GM19035 (cell line): ENCODE results near the gene SLX4IP.
"Not testable (repeated sequence)": the region's sequence is repeated elsewhere in the genome, so short reads cannot be mapped to it uniquely, and the experiment has no call there.

Experiments used
- ATAC-seq: cut with Tn5 transposase; IDR thresholded peaks from one replicate; pipeline ENCODE4 v1.9.1; 2021; ENCODE audit not compliant: unreplicated experiment

Gene SLX4IP

GRCh38 chr20:10565922-10566897 lies 131.1 kb downstream of the SLX4IP start:
- no peak for ATAC-seq

DNA sequence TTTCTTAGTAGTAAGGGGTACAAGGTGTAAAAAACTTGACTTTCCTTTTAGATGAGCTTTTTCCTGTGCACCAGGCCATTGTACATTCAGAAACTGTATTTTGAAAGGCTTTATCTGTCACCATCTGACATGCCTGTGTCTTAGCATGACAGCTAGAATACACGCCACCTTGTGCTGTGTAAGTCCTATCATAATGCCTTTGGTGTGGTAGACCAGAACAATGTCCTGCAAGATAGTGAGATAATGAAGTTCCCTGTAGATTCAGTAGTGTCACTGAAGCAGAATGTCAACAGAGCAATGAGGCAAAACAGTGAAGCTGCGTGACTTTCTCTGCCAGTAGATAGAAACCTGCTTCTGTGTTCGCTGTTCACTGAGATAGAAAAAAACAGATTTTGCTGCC lies 132.9 kb downstream of the SLX4IP start:
- no peak for ATAC-seq

DNA sequence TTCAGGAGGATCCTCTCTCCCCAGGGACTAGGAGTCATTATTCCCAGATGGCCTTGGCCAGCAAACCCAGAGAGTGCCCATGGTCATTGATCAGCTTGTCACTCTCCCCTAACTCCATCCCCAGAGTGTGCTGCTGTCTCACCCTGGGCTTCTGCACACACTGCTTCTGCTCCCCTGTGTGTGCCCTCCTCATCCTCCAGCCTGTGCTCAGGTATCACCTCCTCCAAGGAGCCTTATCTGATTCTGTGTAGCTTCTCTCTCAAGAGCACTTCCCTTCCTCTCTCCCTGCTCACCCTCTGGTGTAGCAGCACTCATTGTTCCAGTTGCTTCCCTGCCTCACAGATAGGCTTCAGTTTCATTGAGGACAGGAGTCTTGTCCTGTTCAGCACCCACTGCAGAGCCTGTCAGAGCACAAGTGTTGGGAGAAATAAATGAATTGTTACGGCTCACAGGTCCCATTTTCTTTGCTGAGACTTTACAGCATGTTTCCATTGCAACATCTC lies 136.3 kb downstream of the SLX4IP start:
- ATAC-seq, result no peak

- no peak for ATAC-seq
Measured at GRCh38 chr20:10572853-10573252, 137.7 kb downstream of the SLX4IP start.

DNA sequence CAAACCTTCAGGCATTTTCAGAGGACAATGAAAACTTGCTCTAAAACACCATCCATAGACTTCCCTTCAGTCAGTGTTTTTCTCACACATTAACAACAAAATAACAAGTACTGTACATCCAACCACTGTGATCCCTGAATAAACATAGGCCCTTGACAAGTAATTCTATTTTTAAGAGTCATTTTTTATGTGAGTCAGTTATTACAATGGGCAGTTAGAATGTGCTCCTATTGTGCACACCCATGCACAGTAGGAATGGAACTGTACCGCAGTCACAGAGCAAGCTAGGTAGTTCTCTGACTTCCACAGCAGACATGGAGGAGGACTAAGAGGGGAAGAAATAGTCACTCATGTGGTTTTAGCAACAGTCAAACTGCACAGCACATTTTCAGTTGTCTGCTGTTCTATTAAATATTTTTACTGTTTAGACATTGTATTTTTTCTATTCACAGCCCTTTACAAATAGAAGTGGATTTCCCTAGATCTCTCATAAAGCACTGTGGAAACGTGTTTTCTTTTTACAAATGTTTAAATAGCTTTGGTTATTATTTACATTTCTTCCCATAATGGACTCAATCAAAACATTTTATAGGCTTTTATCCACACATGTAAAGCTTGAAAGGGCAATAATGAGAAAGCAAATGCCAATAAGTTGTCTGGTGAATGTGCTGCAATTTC lies 138.3 kb downstream of the SLX4IP start:
- no peak for ATAC-seq

DNA sequence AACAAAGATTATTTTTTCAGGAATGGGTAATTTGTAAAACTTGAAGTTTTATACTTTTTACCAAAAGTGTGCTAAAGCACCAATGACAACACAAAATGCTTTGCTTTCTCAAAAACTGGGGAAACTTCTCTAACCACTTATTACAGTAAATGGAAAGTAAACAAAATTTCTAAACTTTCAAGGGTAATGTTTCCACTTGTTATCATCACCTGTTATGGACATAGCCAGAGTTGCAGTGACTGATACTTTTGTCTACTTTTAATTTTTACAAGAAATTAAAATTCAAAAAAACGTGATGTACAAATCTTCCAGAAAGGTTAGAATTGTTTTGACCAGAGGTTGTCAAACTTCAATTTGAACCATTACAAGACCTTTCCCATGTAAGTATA lies 138.8 kb downstream of the SLX4IP start:
- no peak for ATAC-seq

DNA sequence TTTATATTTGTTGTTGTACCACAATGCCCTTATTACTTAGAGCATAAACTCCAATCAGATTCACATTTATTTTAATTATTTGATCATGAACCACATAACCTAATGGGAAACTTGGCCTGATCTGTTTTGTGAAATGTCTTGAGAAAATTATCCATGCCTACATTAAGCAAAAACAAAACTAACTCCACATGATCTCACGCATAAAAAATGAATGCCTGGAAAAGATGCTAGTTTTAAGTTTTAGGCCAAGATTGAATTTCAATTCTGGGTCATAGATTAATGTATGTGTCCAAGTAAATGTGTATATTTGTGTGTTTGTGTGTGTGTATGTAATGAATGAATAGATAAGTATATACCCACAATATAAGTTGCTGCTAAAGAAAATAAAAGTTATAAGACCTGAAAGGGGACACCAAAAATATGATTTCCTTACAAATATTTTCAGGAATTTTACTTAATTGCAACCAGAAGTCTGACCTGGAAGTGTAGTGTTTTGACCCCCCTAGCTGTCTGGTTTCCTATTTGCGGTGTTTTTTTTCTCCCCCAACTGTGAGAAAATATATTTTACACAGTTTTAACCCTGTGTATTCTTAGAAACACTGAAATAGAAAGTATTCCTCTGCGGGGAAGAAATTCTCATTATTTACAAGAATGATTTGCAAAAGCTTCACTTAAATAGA lies 141.4 kb downstream of the SLX4IP start:
- ATAC-seq, result no peak

DNA sequence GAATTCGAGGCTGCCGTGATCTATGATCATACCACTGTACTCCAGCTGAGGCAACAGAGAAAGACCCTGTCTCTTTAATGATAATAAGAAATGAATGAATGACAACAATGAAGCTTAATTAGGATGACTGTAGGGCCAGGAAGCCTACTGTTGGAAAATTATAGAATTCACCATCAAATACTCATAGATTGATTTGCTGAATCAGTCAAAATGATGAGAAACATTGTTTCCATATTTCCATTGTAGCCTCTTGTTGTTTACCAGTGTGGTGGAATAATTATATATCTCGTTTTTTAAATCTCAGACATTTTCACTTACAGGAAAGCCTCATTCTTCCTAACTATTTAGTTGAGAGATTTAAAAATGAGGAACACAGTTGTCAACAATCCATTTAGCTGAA lies 142.5 kb downstream of the SLX4IP start:
- no peak for ATAC-seq

DNA sequence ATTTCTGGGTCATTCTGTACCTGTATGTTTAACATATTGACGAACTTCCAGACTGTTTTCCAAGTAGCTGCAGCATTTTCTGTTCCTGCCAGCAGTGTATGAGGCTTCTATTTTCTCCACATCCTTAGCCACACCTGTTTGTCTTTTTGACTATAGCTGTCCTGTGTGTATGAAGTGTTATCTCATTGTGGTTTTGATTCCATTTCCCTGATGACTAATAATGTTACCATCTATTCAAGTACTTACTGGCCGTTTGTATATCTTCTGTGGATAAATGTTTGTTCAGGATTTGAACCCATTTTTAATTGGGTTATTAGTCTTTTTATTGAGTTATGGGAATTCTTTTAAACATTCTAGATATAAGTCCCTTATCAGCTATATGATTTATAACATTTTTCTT lies 143.5 kb downstream of the SLX4IP start:
- ATAC-seq, result no peak

DNA sequence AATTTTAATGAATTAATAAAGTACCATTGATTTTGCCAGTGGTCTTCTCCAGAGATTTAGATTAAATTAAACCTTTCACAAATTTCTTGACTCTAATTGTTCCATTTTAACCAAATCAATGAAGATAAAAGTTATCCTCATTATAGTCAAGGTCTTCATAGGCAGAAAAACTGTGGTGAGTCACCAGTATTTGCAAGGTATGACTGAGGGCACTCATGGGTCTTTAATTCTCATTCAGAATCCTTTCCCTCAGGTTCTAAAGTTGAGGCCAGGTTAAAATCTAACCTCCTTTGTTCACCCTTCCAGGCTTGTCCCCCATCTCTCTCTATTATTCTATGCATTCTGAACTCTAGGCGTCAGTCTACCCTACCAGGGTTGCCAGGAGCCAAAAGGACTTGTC lies 144.8 kb downstream of the SLX4IP start:
- no peak for ATAC-seq

GRCh38 chr20:10580700-10581099 lies 145.6 kb downstream of the SLX4IP start:
- ATAC-seq, result no peak

- no peak for ATAC-seq
Measured at GRCh38 chr20:10581823-10582222, 146.7 kb downstream of the SLX4IP start.

GRCh38 chr20:10584371-10584770 lies 149.3 kb downstream of the SLX4IP start:
- no peak for ATAC-seq

GRCh38 chr20:10585308-10585707 lies 150.2 kb downstream of the SLX4IP start:
- no peak for ATAC-seq

- no peak for ATAC-seq
Measured at GRCh38 chr20:10586296-10586695, 151.2 kb downstream of the SLX4IP start.

GRCh38 chr20:10590446-10590845 lies 155.3 kb downstream of the SLX4IP start:
- ATAC-seq, result not testable (repeated sequence)

GRCh38 chr20:10590950-10591671 lies 156.0 kb downstream of the SLX4IP start:
- ATAC-seq, result no peak

GRCh38 chr20:10591946-10592521 lies 156.9 kb downstream of the SLX4IP start:
- no peak for ATAC-seq

GRCh38 chr20:10594296-10594868 lies 159.3 kb downstream of the SLX4IP start:
- no peak for ATAC-seq

DNA sequence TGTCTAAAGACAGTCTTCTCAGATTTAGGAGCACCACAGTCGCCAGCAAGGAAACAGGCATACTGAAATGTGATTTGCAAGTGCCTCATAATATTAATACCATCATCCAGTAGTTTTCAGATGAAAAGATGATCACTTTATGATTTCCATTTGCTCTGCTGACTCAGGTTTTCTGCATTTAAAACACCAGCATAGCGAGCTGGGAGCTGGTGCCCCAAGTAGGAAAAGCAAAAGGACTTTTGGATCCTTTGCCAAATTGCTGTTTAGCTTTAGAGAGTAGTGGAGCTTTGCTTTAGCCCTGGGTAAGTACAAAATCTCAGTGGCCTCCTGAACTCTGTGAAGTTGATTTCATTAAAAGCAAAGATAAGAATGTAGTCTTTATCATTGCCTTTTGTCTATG lies 160.2 kb downstream of the SLX4IP start:
- ATAC-seq, result no peak
